HG02973 (cell line): ENCODE measurements around the gene CHDH.

Experiments used
- ATAC-seq: cut with Tn5 transposase; IDR thresholded peaks from one replicate; pipeline ENCODE4 v1.9.1; 2021; ENCODE audit warnings: moderate library complexity; ENCODE audit not compliant: unreplicated experiment

CHDH gene

GRCh38 chr3:53826048-53826447 lies 20.2 kb downstream of the CHDH start:
- no peak for ATAC-seq

- no peak for ATAC-seq
Measured at GRCh38 chr3:53824795-53825194, 21.4 kb downstream of the CHDH start.

DNA sequence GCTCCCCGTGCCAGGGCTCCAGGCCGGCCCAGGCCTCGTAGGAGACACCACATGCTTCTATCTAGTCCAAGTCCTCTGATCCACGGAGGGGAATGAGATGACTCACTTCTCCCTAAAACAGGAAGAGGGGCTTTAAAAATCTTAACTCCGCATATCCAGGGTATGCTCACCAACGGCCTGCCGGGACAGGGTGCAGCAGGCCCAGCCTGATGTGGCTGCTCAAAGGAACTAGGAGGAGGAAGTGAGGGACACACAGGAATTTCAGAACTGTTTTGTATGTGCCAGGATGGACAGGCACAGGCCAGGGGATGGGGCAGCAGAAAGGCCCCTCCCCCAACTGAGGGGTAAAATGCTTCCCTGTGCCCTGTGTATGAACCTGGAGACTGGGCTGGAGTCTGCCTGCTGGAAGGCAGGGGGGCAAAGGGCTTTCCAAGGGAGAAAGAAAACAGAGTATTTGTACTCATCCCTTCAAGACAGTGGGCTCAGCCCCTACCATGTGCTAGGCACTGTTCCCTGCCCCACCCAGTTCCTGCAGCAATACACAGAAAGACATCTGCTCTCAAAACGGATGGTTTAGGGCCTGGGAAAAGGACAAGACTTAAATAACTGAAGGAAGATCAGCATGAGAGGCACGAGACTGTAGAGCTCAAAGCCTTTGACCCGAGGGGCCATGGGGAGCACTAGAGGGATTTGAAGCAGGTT lies 22.1 kb downstream of the CHDH start:
- no peak for ATAC-seq

DNA sequence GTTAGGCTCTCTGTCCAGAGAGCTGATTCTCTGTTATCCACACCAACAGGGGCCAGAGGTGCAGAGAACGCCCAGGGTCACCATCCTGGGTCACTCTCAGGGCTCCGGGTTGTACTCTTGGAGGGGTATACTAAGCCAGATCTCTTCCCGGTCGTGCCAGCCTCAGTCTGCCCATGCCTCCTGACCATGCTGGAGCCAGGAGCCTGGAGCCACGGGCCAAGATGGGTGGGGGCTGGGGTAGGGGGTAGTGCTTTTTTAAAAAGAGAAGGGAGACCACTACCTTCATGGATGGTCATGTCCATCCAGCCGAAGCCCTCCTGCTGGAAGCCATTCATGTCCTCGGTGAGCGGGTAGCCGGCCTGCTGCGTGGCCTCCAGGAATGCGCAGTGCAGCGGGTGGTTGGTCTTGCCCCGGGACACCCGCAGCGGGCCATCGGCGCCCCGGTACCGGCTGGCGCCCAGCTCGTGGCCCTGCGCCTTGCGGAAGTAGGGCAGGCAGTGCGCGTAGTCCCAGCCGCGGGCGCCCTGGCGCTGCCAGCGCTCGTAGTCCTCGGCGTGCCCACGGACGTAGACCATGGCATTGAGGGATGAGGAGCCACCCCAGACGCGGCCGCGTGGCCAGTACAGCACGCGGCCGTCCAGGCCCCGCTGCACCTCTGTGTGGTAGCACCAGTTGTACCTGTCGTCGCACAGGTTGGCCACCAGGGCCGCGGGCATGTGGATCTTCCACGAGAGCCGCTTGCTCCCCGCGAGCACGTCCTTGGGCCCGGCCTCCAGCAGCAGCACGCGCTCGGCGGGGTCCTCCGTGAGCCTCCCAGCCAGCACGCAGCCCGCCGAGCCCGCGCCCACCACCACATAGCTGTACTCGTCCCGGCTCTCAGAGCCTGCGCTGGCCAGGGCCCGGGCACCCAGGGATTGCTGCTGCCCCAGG lies 22.9 kb downstream of the CHDH start:
- no peak for ATAC-seq

- no peak for ATAC-seq
Measured at GRCh38 chr3:53822331-53822741, 23.9 kb downstream of the CHDH start.

- peak; percentile 50 for ATAC-seq
Measured at GRCh38 chr3:53821631-53822121, 24.5 kb downstream of the CHDH start.

DNA sequence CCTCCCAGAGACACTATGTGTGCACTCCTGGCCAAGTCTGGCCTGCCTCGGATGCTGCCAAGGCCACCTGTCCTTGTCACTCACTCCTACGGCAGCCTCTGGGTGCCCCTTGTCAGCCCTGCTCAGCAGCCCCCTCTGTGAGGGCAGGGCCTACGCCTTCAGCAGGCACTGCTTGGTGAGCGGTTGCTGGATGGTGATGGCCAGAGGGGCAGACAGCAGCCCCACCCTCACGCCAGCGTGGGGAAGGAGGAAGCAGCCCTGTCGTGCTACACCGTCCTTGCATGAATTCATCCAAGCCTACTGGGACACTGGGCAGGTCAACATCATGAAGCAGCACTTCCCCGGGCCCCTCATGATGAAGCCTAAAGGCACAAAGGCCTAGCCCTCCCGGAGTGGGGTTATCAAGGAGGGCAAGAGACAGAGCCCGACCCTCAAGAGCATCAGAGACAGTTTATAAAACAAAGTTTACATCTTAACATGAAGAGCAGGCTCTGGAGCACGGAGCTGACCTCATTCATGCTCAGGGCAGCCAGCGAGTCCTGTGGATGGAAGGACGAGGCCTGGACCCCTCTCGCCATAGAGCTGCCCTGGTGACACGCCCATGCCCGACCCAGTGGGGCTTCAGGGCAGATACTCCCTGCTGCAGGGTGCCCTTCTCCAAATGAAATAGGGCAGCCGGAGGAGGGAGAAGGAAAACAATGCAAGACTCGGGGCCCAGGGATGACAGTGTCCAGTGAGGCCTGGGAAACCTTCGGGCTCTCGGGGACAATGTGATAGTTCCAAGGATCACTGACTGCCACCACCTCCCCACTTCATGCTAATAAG lies 25.3 kb downstream of the CHDH start:
- ATAC-seq: no peak

- no peak for ATAC-seq
Measured at GRCh38 chr3:53820084-53820483, 26.1 kb downstream of the CHDH start.

GRCh38 chr3:53819163-53819868 lies 26.9 kb downstream of the CHDH start:
- no peak for ATAC-seq

DNA sequence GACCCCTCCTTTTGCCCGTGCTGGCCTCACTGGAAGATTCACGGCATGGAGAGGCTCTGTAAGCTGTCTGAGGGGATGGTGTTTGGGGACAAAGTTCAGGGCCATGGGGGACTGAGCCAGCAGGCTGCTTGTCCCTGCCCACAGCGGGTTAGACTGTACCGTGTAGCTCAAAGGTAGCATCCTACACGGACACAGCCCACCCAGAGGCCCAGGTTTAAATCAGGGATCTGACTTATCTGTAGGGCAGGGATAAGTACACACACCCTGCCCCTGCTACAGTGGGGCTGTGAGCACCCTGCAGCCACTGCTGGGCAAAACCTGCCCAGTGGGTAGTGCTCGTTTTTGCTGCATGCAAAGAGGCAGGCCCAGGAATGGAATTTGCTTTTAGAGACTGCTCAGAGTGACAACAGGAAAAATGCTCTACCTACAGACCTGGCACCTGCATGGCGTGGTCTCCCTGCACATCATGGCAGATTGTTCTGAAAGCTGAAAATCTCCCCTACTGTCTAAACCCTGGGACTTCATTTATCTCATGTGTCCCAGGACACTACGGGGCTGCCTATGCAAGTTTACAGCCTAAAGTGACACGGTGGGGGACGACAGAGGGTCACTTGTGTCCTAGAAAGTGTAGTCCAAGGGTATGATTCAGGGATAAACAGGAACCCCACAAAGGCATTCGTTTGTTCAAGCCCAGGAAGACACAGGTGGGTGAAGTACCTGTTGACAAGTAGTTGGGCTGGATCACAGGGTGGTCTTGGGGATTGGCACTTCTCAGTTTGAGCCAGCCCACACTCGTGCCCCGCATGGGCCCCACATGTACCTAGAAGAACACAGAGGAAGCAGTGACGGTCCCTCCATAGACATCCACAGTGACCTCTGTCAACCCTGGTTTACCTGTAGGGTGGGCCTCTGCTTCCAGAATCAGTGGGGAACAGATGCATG lies 27.7 kb downstream of the CHDH start:
- ATAC-seq: no peak

GRCh38 chr3:53817809-53818208 lies 28.4 kb downstream of the CHDH start:
- ATAC-seq: no peak

GRCh38 chr3:53817211-53817610 lies 29.0 kb downstream of the CHDH start:
- ATAC-seq: no peak

GRCh38 chr3:53816425-53816824 lies 29.8 kb downstream of the CHDH start:
- no peak for ATAC-seq

GRCh38 chr3:53815651-53816050 lies 30.6 kb downstream of the CHDH start:
- no peak for ATAC-seq

GRCh38 chr3:53815067-53815466 lies 31.2 kb downstream of the CHDH start:
- no peak for ATAC-seq

GRCh38 chr3:53813876-53814275 lies 32.3 kb downstream of the CHDH start:
- no peak for ATAC-seq

- ATAC-seq: no peak
Measured at GRCh38 chr3:53813229-53813628, 33.0 kb downstream of the CHDH start.

DNA sequence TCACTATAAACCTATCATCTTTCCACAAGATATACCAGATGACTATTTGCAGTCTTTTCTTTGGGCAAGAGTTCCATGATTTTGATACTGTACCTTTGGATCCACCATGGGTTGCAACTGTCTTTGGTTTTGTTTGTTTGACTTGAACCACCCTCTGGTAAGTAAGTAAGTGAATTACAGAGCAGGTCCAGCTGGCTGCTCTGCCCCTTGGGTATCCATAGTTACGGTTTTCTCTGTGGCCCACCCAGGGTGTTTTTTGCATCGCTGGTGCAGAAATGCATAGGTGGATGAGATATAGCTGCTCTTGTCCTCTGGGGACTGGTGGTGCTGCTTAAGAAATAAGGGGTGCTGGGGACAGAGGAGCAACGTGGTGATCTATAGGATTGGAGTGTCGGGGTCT lies 33.8 kb downstream of the CHDH start:
- ATAC-seq: no peak

DNA sequence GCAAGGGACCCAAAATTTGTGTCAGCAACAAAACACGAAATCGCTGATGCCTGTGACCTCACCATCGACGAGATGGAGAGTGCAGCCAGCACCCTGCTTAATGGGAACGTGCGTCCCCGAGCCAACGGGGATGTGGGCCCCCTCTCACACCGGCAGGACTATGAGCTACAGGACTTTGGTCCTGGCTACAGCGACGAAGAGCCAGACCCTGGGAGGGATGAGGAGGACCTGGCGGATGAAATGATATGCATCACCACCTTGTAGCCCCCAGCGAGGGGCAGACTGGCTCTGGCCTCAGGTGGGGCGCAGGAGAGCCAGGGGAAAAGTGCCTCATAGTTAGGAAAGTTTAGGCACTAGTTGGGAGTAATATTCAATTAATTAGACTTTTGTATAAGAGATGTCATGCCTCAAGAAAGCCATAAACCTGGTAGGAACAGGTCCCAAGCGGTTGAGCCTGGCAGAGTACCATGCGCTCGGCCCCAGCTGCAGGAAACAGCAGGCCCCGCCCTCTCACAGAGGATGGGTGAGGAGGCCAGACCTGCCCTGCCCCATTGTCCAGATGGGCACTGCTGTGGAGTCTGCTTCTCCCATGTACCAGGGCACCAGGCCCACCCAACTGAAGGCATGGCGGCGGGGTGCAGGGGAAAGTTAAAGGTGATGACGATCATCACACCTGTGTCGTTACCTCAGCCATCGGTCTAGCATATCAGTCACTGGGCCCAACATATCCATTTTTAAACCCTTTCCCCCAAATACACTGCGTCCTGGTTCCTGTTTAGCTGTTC lies 34.9 kb downstream of the CHDH start:
- ATAC-seq: no peak
